Neural progenitor cell (in vitro differentiated cells): ENCODE data around the gene FBXO34. TPM values are rescaled to one million over a fixed set of nuclear protein-coding genes. Genes with fewer than 3 reads are reported as not detected.

Experiments
- DNase-seq: peaks from one replicate; pipeline ENCODE4 v3.0.0-alpha.2; 2016; ENCODE audit warnings: low spot score
- H2AFZ ChIP-seq: fragments of 200-600 bp; sonication (generic); replicated peaks from 2 replicates; pipeline ENCODE4 v1.6.1; 2016; ENCODE audit warnings: antibody characterized with exemption
- H3F3A ChIP-seq: fragments of 200-600 bp; sonication (generic); 2 replicates; pipeline ENCODE4 v1.6.1; 2016; ENCODE audit warnings: antibody characterized with exemption, low read depth
- H3K27ac ChIP-seq: fragments of 200-600 bp; sonication (generic); 2 replicates; pipeline ENCODE4 v1.5.1; 2016; ENCODE audit warnings: mild to moderate bottlenecking
- H3K27me3 ChIP-seq: fragments of 200-600 bp; sonication (generic); 2 replicates; pipeline ENCODE4 v1.6.1; 2016; ENCODE audit warnings: mild to moderate bottlenecking, moderate library complexity
- H3K36me3 ChIP-seq: fragments of 200-600 bp; sonication (generic); 2 replicates; pipeline ENCODE4 v1.5.1; 2016
- H3K4me1 ChIP-seq: fragments of 200-600 bp; sonication (generic); 2 replicates; pipeline ENCODE4 v1.6.1; 2016; ENCODE audit warnings: mixed run types
- H3K4me2 ChIP-seq: fragments of 200-600 bp; sonication (generic); 2 replicates; pipeline ENCODE4 v1.6.1; 2016
- H3K4me3 ChIP-seq: fragments of 200-600 bp; sonication (generic); 2 replicates; pipeline ENCODE4 v1.5.1; 2016
- H3K79me2 ChIP-seq: fragments of 200-600 bp; sonication (generic); 2 replicates; pipeline ENCODE4 v1.6.1; 2016; ENCODE audit warnings: low read depth
- H3K9ac ChIP-seq: fragments of 200-600 bp; sonication (generic); 2 replicates; pipeline ENCODE4 v1.6.1; 2016
- H3K9me3 ChIP-seq: fragments of 200-600 bp; sonication (generic); 2 replicates; pipeline ENCODE4 v1.5.1; 2016; ENCODE audit warnings: low read depth
- H4K20me1 ChIP-seq: fragments of 200-600 bp; sonication (generic); 2 replicates; pipeline ENCODE4 v1.6.1; 2016; ENCODE audit warnings: low read depth
- H3K27ac Mint-ChIP-seq: 3 replicates; pipeline ENCODE4 v1.8.0; 2021; ENCODE audit warnings: mixed read lengths
- H3K27me3 Mint-ChIP-seq: 2 replicates; pipeline ENCODE4 v1.8.0; 2022; ENCODE audit warnings: low read depth, mild to moderate bottlenecking, inconsistent platforms, moderate library complexity, mixed read lengths; ENCODE audit not compliant: insufficient read depth
- H3K36me3 Mint-ChIP-seq: 3 replicates; pipeline ENCODE4 v1.8.0; 2021; ENCODE audit warnings: mixed read lengths
- H3K4me1 Mint-ChIP-seq: 3 replicates; pipeline ENCODE4 v1.8.0; 2021; ENCODE audit warnings: mixed read lengths
- H3K4me3 Mint-ChIP-seq: 3 replicates; pipeline ENCODE4 v1.8.0; 2021; ENCODE audit warnings: mild to moderate bottlenecking, moderate library complexity, mixed read lengths
- H3K9me3 Mint-ChIP-seq: 3 replicates; pipeline ENCODE4 v1.8.0; 2020; ENCODE audit warnings: mixed read lengths
- CTCF ChIP-seq: fragments of 200-600 bp; sonication (generic); IDR thresholded peaks from 2 replicates; pipeline ENCODE4 v1.5.1; 2017; ENCODE audit warnings: antibody characterized with exemption, mild to moderate bottlenecking
- EZH2 ChIP-seq: fragments of 200-600 bp; sonication (generic); IDR thresholded peaks from 2 replicates; pipeline ENCODE4 v1.6.1; 2017; ENCODE audit warnings: antibody characterized with exemption, mild to moderate bottlenecking, moderate library complexity
- EZH2phosphoT487 ChIP-seq: fragments of 200-600 bp; sonication (generic); IDR thresholded peaks from 2 replicates; pipeline ENCODE4 v1.6.1; 2017; ENCODE audit warnings: antibody characterized with exemption
- total RNA-seq: library from RNA; depleted of rRNA; stranded (reverse); fragments of >200 nt; gene quantifications from 2 replicates; pipeline ENCODE4 v1.2.3, GENCODE V29; 2015; ENCODE audit warnings: low replicate concordance

Gene FBXO34
- total RNA-seq, 1 donor from 2014 or later, result 23.2 TPM

- no peaks in the 10 kb centered on the region for H3F3A ChIP-seq
- H3K9me3 ChIP-seq, result no peaks in the 10 kb centered on the region
- H4K20me1 ChIP-seq, result peaks cover 25% of the 10 kb centered on the region
- H3K27me3 ChIP-seq, result peaks cover 8% of the 10 kb centered on the region
- Mint-ChIP-seq H3K27me3 (peaks cover 2% of the 10 kb centered on the region), H3K4me3 (peak overlapping the region; percentile 93), H3K36me3 (peaks cover 5% of the 10 kb centered on the region), H3K9me3 (peaks cover 2% of the 10 kb centered on the region), H3K4me1 (peaks cover 18% of the 10 kb centered on the region), H3K27ac (peak overlapping the region; percentile 44)
- no peaks in the 10 kb centered on the region for H3K36me3 ChIP-seq
- peak overlapping the region; percentile 86 for H3K4me2 ChIP-seq
- no peak for TF ChIP-seq EZH2
- no peak for TF ChIP-seq CTCF
- TF ChIP-seq EZH2phosphoT487, result no peak
- peak overlapping the region; percentile 78 for H2AFZ ChIP-seq
- H3K4me1 ChIP-seq, result peaks cover 9% of the 10 kb centered on the region
- H3K27ac ChIP-seq, result no peak overlapping the region
- DNase-seq, result peak; percentile 83
- H3K79me2 ChIP-seq, result peaks cover 52% of the 10 kb centered on the region
- H3K9ac ChIP-seq, result peak overlapping the region; percentile 47
- peak overlapping the region; percentile 89 for H3K4me3 ChIP-seq
Observed at GRCh38 chr14:55271572-55272298, 514 bp downstream of the FBXO34 start.

GRCh38 chr14:55272387-55272786 is 1.2 kb downstream of the FBXO34 start:
- Histone ChIP-seq H3K79me2 (peaks cover 58% of the 10 kb centered on the region), H3F3A (no peaks in the 10 kb centered on the region), H2AFZ (peak overlapping the region; percentile 78), H3K4me2 (peak overlapping the region; percentile 86), H3K4me1 (peaks cover 9% of the 10 kb centered on the region), H3K4me3 (peak overlapping the region; percentile 89), H3K27ac (no peak overlapping the region), H4K20me1 (peaks cover 31% of the 10 kb centered on the region), H3K9ac (peak overlapping the region; percentile 47), H3K36me3 (no peaks in the 10 kb centered on the region), H3K9me3 (no peaks in the 10 kb centered on the region), H3K27me3 (peaks cover 8% of the 10 kb centered on the region)
- Mint-ChIP-seq H3K9me3 (peaks cover 2% of the 10 kb centered on the region), H3K4me3 (peak overlapping the region; percentile 93), H3K36me3 (peaks cover 5% of the 10 kb centered on the region), H3K27me3 (peaks cover 2% of the 10 kb centered on the region), H3K27ac (peak overlapping the region; percentile 44), H3K4me1 (peaks cover 18% of the 10 kb centered on the region)
- no peak for DNase-seq
- TF ChIP-seq EZH2 (no peak), EZH2phosphoT487 (no peak), CTCF (no peak)

- no peak overlapping the region for H2AFZ ChIP-seq
- TF ChIP-seq EZH2, result no peak
- TF ChIP-seq EZH2phosphoT487, result no peak
- no peak for TF ChIP-seq CTCF
- H3K9me3 ChIP-seq, result no peaks in the 10 kb centered on the region
- Mint-ChIP-seq H3K27me3 (peaks cover 2% of the 10 kb centered on the region), H3K36me3 (peaks cover 5% of the 10 kb centered on the region), H3K9me3 (peaks cover 2% of the 10 kb centered on the region), H3K4me3 (peak overlapping the region; percentile 93), H3K4me1 (peaks cover 18% of the 10 kb centered on the region), H3K27ac (no peak overlapping the region)
- H3K79me2 ChIP-seq, result peaks cover 64% of the 10 kb centered on the region
- H3F3A ChIP-seq, result no peaks in the 10 kb centered on the region
- peaks cover 9% of the 10 kb centered on the region for H3K4me1 ChIP-seq
- peaks cover 8% of the 10 kb centered on the region for H3K27me3 ChIP-seq
- no peak for DNase-seq
- peak overlapping the region; percentile 25 for H3K9ac ChIP-seq
- peak overlapping the region; percentile 86 for H3K4me2 ChIP-seq
- peak overlapping the region; percentile 89 for H3K4me3 ChIP-seq
- H4K20me1 ChIP-seq, result peaks cover 33% of the 10 kb centered on the region
- H3K27ac ChIP-seq, result no peak overlapping the region
- H3K36me3 ChIP-seq, result no peaks in the 10 kb centered on the region
Observed at GRCh38 chr14:55272922-55273321, 1.7 kb downstream of the FBXO34 start.
